GM13976 (cell line): ENCODE results near the gene WDR41.

Experiments used
- DNase-seq: peaks from one replicate; pipeline ENCODE4 v3.0.0; 2012; ENCODE audit warnings: low spot score
- CTCF ChIP-seq: IDR thresholded peaks from 2 replicates; pipeline ENCODE4 v1.5.1; 2012; ENCODE audit warnings: borderline replicate concordance, mild to moderate bottlenecking; ENCODE audit not compliant: insufficient read depth; ENCODE audit errors: extremely low read depth, missing control alignments, control extremely low read depth
- in situ Hi-C: fragments of 300-500 bp; cut with MboI; formaldehyde crosslinking; loops from one replicate; pipeline ENCODE4 v1.12.0; 2022; ENCODE audit warnings: low sequenced_read_pairs, mixed read lengths, inconsistent platforms; ENCODE audit not compliant: unreplicated experiment

The WDR41 gene

GRCh38 chr5:77444356-77444755, 47.8 kb downstream of the WDR41 start:
- DNase-seq: no peak
- TF ChIP-seq CTCF: no peak
- in situ Hi-C loops: no loop called here

- no peak for DNase-seq
- no peak for TF ChIP-seq CTCF
- in situ Hi-C loops: no loop called here
Observed at GRCh38 chr5:77443670-77444069, 48.4 kb downstream of the WDR41 start.

- TF ChIP-seq CTCF: no peak
- DNase-seq: no peak
- in situ Hi-C loops: no loop called here
Observed at GRCh38 chr5:77438071-77438470, 54.0 kb downstream of the WDR41 start.

- in situ Hi-C loops: no loop called here
- no peak for TF ChIP-seq CTCF
- no peak for DNase-seq
Observed at GRCh38 chr5:77437194-77437593, 54.9 kb downstream of the WDR41 start.

- TF ChIP-seq CTCF: no peak
Observed at GRCh38 chr5:77431719-77432118, 60.4 kb downstream of the WDR41 start.

GRCh38 chr5:77431286-77431685, 60.8 kb downstream of the WDR41 start:
- no peak for DNase-seq
- in situ Hi-C loops: no loop called here
- TF ChIP-seq CTCF: no peak

More at GRCh38 chr5:77431719-77432118, 60.4 kb downstream of the WDR41 start:
- in situ Hi-C loops: no loop called here
- no peak for DNase-seq

GRCh38 chr5:77430726-77431125, 61.4 kb downstream of the WDR41 start:
- DNase-seq: no peak
- in situ Hi-C loops: no loop called here
- no peak for TF ChIP-seq CTCF
